ENCODE measurements around the gene LTBP1. TPM values are rescaled to one million over a fixed set of nuclear protein-coding genes. Genes with fewer than 3 reads are reported as not detected.

LTBP1 gene
- total and polyA plus RNA-seq, 2 donors (not counting 1 experiment from before 2014, with no cell fraction given) = 0.69 TPM; not detected in 1

DNA sequence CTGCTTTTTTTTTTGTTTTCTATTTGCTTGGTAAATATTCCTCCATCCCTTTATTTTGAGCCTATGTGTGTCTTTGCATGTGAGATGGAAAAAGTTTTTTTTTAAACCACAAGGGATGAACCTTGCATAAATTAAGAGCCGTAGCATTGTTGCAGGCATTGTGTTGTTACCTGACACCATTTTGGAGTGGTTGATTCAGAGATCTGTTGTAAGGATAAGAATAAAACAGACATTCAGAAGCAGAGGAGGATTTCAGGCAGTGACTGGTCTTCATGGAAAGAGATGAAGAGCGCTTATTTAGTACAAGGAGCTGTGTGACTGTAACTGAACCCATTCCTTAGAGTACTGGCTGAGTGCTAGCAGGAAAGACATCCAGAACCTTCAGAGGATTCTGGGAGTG is 101.2 kb downstream of the LTBP1 start:
- intact Hi-C loops (cut with micrococcal nuclease) = no loop called here
- no peaks in the 10 kb centered on the region for H4K20me1 ChIP-seq (ENCODE audit: control insufficient read depth, insufficient read depth, low read length, poor library complexity, severe bottlenecking)
- Mint-ChIP-seq H3K4me1 (no peaks in the 10 kb centered on the region), H3K9me3 (ENCODE audit: insufficient read depth) (no peaks in the 10 kb centered on the region), H3K4me3 (no peak overlapping the region), H3K27ac (no peak overlapping the region), H3K27me3 (no peaks in the 10 kb centered on the region)
- H3K9ac ChIP-seq (ENCODE audit: low read length) = no peak overlapping the region
- ChIA-PET CTCF (no interaction called here), POLR2A (no interaction called here)
- no peak overlapping the region for H3K4me2 ChIP-seq (replicated peaks; ENCODE audit: low read depth, low read length, poor library complexity, severe bottlenecking)
- TF ChIP-seq, protein P1, sequence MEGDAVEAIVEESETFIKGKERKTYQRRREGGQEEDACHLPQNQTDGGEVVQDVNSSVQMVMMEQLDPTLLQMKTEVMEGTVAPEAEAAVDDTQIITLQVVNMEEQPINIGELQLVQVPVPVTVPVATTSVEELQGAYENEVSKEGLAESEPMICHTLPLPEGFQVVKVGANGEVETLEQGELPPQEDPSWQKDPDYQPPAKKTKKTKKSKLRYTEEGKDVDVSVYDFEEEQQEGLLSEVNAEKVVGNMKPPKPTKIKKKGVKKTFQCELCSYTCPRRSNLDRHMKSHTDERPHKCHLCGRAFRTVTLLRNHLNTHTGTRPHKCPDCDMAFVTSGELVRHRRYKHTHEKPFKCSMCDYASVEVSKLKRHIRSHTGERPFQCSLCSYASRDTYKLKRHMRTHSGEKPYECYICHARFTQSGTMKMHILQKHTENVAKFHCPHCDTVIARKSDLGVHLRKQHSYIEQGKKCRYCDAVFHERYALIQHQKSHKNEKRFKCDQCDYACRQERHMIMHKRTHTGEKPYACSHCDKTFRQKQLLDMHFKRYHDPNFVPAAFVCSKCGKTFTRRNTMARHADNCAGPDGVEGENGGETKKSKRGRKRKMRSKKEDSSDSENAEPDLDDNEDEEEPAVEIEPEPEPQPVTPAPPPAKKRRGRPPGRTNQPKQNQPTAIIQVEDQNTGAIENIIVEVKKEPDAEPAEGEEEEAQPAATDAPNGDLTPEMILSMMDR (IDR thresholded peaks at IDR 0.05) = no peak
- TF ChIP-seq EZH2 (IDR thresholded peaks at IDR 0.05; ENCODE audit: borderline replicate concordance, insufficient read depth, low read depth, low read length, poor library complexity, severe bottlenecking) = no peak
- H3K4me3 ChIP-seq (ENCODE audit: control extremely low read depth in 1 of 5, extremely low read depth in 1 of 5, insufficient read depth in 1 of 5, low read depth in 2 of 5, low read length in 4 of 5) = no peak overlapping the region
- H3K36me3 ChIP-seq (replicated peaks in 1 of 2; ENCODE audit: control extremely low read depth in 1 of 2, control insufficient read depth in 1 of 2, extremely low read depth in 1 of 2, insufficient read depth in 2 of 2, low read length in 1 of 2) = no peaks in the 10 kb centered on the region
- no peaks in the 10 kb centered on the region for H3K9me3 ChIP-seq (ENCODE audit: control extremely low read depth in 1 of 3, control insufficient read depth in 2 of 3, insufficient read depth in 1 of 3, low read length in 2 of 3)
- H3K27me3 ChIP-seq (replicated peaks in 1 of 4; ENCODE audit: control extremely low read depth in 1 of 4, control insufficient read depth in 3 of 4, insufficient read depth in 4 of 4, low read length in 3 of 4) = no peaks in the 10 kb centered on the region
- no peak for DNase-seq
- no peaks in the 10 kb centered on the region for H3K4me1 ChIP-seq (ENCODE audit: control insufficient read depth in 2 of 2, insufficient read depth in 2 of 2, low read length in 2 of 2)
- no peak overlapping the region for H2AFZ ChIP-seq (ENCODE audit: insufficient read depth, low read depth, low read length, poor library complexity, severe bottlenecking)
- no peak overlapping the region for H3K27ac ChIP-seq (ENCODE audit: low read length in 2 of 2)
- 44% methylated on average over 2 of the region's 2 CpGs for WGBS (ENCODE audit: insufficient coverage)
- H3K79me2 ChIP-seq (ENCODE audit: control insufficient read depth, insufficient read depth, low read length) = no peaks in the 10 kb centered on the region
- ATAC-seq (ENCODE audit: low read depth) = no peak

DNA sequence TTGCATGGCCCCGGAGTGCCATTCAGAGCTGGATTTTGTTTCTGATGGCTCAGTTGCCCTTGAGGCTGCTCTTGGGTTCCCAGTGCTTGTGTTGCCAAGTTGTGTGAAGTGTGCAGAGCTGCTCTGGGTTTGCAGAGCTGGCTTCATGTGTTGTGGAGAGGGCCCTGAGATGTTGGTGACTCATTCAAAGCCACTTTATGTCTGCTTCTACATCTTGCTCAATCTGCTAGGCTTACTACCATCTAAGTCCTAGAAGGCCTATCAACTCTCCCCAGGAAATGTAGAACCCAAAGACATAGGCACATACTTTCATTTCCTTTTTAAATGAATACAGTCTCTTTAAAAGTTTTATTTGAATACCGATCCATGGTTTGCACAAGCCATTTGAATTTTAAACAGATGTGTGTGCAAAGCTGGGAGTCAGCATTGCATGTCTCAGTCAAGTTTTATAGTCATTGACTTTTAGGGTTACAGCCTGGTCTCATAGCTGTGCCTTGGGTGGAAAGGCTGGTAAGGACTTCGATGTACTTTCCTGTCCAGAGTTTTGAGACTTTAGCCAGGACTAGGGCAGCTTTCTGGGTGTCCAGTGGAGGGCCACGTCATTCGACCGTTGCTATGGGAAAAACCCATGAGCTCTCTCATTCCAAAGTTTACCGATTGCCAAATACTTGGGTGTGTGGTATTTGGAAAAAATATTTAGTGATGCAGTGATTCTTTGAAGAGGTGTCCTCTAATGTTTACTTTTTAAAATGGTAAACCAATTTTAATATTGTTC is 105.0 kb downstream of the LTBP1 start:
- H3K9me3 ChIP-seq (ENCODE audit: control extremely low read depth in 1 of 3, control insufficient read depth in 2 of 3, insufficient read depth in 1 of 3, low read length in 2 of 3) = no peaks in the 10 kb centered on the region
- H3K4me1 ChIP-seq (ENCODE audit: control insufficient read depth in 2 of 2, insufficient read depth in 2 of 2, low read length in 2 of 2) = no peaks in the 10 kb centered on the region
- no peak overlapping the region for H3K4me3 ChIP-seq (ENCODE audit: control extremely low read depth in 1 of 5, extremely low read depth in 1 of 5, insufficient read depth in 1 of 5, low read depth in 2 of 5, low read length in 4 of 5)
- Mint-ChIP-seq H3K27ac (no peak overlapping the region), H3K4me3 (no peak overlapping the region), H3K9me3 (ENCODE audit: insufficient read depth) (no peaks in the 10 kb centered on the region), H3K27me3 (peaks cover under 1% of the 10 kb centered on the region), H3K4me1 (no peaks in the 10 kb centered on the region)
- H3K27me3 ChIP-seq (replicated peaks in 1 of 4; ENCODE audit: control extremely low read depth in 1 of 4, control insufficient read depth in 3 of 4, insufficient read depth in 4 of 4, low read length in 3 of 4) = no peaks in the 10 kb centered on the region
- ChIA-PET POLR2A (no interaction called here), CTCF (no interaction called here)
- no peak for ATAC-seq (ENCODE audit: low read depth)
- no peaks in the 10 kb centered on the region for H3K79me2 ChIP-seq (ENCODE audit: control insufficient read depth, insufficient read depth, low read length)
- DNase-seq = no peak
- H3K9ac ChIP-seq (ENCODE audit: low read length) = no peak overlapping the region
- no peak overlapping the region for H2AFZ ChIP-seq (ENCODE audit: insufficient read depth, low read depth, low read length, poor library complexity, severe bottlenecking)
- no peak overlapping the region for H3K4me2 ChIP-seq (replicated peaks; ENCODE audit: low read depth, low read length, poor library complexity, severe bottlenecking)
- TF ChIP-seq, protein P1 (IDR thresholded peaks at IDR 0.05) = no peak
- TF ChIP-seq EZH2 (IDR thresholded peaks at IDR 0.05; ENCODE audit: borderline replicate concordance, insufficient read depth, low read depth, low read length, poor library complexity, severe bottlenecking) = no peak
- H3K27ac ChIP-seq (ENCODE audit: low read length in 2 of 2) = no peak overlapping the region
- no peaks in the 10 kb centered on the region for H4K20me1 ChIP-seq (ENCODE audit: control insufficient read depth, insufficient read depth, low read length, poor library complexity, severe bottlenecking)
- no peaks in the 10 kb centered on the region for H3K36me3 ChIP-seq (replicated peaks in 1 of 2; ENCODE audit: control extremely low read depth in 1 of 2, control insufficient read depth in 1 of 2, extremely low read depth in 1 of 2, insufficient read depth in 2 of 2, low read length in 1 of 2)
- intact Hi-C loops (cut with micrococcal nuclease) = no loop called here
- WGBS (ENCODE audit: insufficient coverage) = 96% methylated on average over 5 of the region's 7 CpGs
